ENCODE data around the gene TEX53.

DNA sequence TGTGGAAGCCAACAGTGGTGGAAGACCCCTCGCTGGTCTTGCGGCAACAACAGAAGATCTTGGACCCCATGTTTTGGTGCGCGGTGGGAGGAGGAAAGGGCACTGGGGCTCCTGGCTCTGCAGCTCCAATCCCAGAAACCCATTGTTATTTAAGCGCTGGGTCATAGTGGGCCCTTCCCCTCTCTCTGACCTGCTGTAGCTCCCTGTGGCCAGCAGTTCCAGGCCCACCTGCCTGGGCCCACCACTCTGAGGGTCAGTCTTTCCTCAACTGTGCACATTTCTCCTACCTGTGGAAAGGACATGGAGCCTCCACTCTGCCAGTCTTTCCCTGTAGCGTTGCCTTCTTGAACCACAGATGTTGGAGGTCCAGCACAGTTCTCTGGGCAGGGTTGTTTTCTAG lies at the start of gene TEX53:
- TF ChIP-seq, protein P1, sequence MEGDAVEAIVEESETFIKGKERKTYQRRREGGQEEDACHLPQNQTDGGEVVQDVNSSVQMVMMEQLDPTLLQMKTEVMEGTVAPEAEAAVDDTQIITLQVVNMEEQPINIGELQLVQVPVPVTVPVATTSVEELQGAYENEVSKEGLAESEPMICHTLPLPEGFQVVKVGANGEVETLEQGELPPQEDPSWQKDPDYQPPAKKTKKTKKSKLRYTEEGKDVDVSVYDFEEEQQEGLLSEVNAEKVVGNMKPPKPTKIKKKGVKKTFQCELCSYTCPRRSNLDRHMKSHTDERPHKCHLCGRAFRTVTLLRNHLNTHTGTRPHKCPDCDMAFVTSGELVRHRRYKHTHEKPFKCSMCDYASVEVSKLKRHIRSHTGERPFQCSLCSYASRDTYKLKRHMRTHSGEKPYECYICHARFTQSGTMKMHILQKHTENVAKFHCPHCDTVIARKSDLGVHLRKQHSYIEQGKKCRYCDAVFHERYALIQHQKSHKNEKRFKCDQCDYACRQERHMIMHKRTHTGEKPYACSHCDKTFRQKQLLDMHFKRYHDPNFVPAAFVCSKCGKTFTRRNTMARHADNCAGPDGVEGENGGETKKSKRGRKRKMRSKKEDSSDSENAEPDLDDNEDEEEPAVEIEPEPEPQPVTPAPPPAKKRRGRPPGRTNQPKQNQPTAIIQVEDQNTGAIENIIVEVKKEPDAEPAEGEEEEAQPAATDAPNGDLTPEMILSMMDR (IDR thresholded peaks at IDR 0.05; ENCODE audit: low read depth, low read length, poor library complexity, severe bottlenecking): no peak
- no peak for TF ChIP-seq EZH2phosphoT487 (IDR thresholded peaks at IDR 0.05; ENCODE audit: borderline replicate concordance, low read length)
